MM.1S (cell line): ENCODE results near the gene CFAP107.

Source experiments
- DNase-seq: peaks from one replicate; pipeline ENCODE4 v3.0.0-alpha.2; 2015
- H2AFZ ChIP-seq: fragments of 300-600 bp; sonication (generic); 2 replicates; pipeline ENCODE4 v1.6.0; 2016; ENCODE audit warnings: antibody characterized with exemption, low read length
- H3F3A ChIP-seq: fragments of 300-600 bp; sonication (generic); 2 replicates; pipeline ENCODE4 v1.6.1; 2016; ENCODE audit warnings: mild to moderate bottlenecking, antibody characterized with exemption, low read length, moderate library complexity, mixed read lengths; ENCODE audit not compliant: insufficient read depth
- H3K27ac ChIP-seq: fragments of 300-600 bp; sonication (generic); 2 replicates; pipeline ENCODE4 v1.5.1; 2016; ENCODE audit warnings: mild to moderate bottlenecking, low read length
- H3K27me3 ChIP-seq: fragments of 300-600 bp; sonication (generic); replicated peaks from 2 replicates; pipeline ENCODE4 v1.6.0; 2016; ENCODE audit warnings: low read length; ENCODE audit not compliant: insufficient read depth
- H3K36me3 ChIP-seq: fragments of 300-600 bp; sonication (generic); replicated peaks from 2 replicates; pipeline ENCODE4 v1.6.1; 2016; ENCODE audit warnings: mild to moderate bottlenecking, low read length, mixed read lengths; ENCODE audit not compliant: insufficient read depth
- H3K4me1 ChIP-seq: fragments of 300-600 bp; sonication (generic); 2 replicates; pipeline ENCODE4 v1.6.1; 2016; ENCODE audit warnings: low read length, mixed read lengths
- H3K4me2 ChIP-seq: fragments of 300-600 bp; sonication (generic); 2 replicates; pipeline ENCODE4 v1.6.0; 2016; ENCODE audit warnings: low read depth, low read length
- H3K4me3 ChIP-seq: fragments of 300-600 bp; sonication (generic); 2 replicates; pipeline ENCODE4 v1.5.1; 2016; ENCODE audit warnings: low read length, mixed read lengths
- H3K79me2 ChIP-seq: fragments of 300-600 bp; sonication (generic); 2 replicates; pipeline ENCODE4 v1.6.1; 2016; ENCODE audit warnings: mixed run types, low read length, mixed read lengths
- H3K9ac ChIP-seq: fragments of 300-600 bp; sonication (generic); 2 replicates; pipeline ENCODE4 v1.6.1; 2016; ENCODE audit warnings: low read length, mixed read lengths
- H3K9me2 ChIP-seq: fragments of 300-600 bp; sonication (generic); replicated peaks from 2 replicates; pipeline ENCODE4 v1.6.1; 2016; ENCODE audit warnings: mild to moderate bottlenecking, low read length, mixed read lengths; ENCODE audit not compliant: insufficient read depth
- H3K9me3 ChIP-seq: fragments of 300-600 bp; sonication (generic); replicated peaks from 2 replicates; pipeline ENCODE4 v1.6.1; 2016; ENCODE audit warnings: mild to moderate bottlenecking, low read length, mixed read lengths; ENCODE audit not compliant: insufficient read depth
- H4K20me1 ChIP-seq: fragments of 300-600 bp; sonication (generic); 2 replicates; pipeline ENCODE4 v1.6.1; 2016; ENCODE audit warnings: mild to moderate bottlenecking, low read length, moderate library complexity, mixed read lengths; ENCODE audit not compliant: insufficient read depth
- CTCF ChIP-seq: fragments of 300-600 bp; sonication (generic); IDR thresholded peaks from 2 replicates; pipeline ENCODE4 v1.5.1; 2016; ENCODE audit warnings: antibody characterized with exemption, low read length, mixed read lengths
- EZH2 ChIP-seq: fragments of 300-600 bp; sonication (generic); optimal IDR thresholded peaks from 2 replicates; pipeline ENCODE3; 2017; ENCODE audit warnings: low read depth, mild to moderate bottlenecking, antibody characterized with exemption, low read length, mixed read lengths
- EZH2phosphoT487 ChIP-seq: fragments of 300-600 bp; sonication (generic); IDR thresholded peaks from 2 replicates; pipeline ENCODE4 v1.6.1; 2018; ENCODE audit warnings: antibody characterized with exemption, low read length

Gene CFAP107

GRCh38 chr1:12745992-12746323, at the start of gene CFAP107:
TSS of gene CFAP107 (plus strand) at chr1:12746200. CDS start at chr1:12746431, 231 bp downstream.
- Histone ChIP-seq H3K9ac (no peak within 1 kb of the TSS), H3K27me3 (peaks cover 71% of the 10 kb centered on the region)

GRCh38 chr1:12696658-12697057, 49.3 kb upstream of the CFAP107 start:
- H3K9ac ChIP-seq: no peak overlapping the region
- no peaks in the 10 kb centered on the region for H3F3A ChIP-seq
- DNase-seq: no peak
- no peak overlapping the region for H3K27ac ChIP-seq
- no peaks in the 10 kb centered on the region for H3K9me2 ChIP-seq
- no peaks in the 10 kb centered on the region for H3K9me3 ChIP-seq
- no peaks in the 10 kb centered on the region for H4K20me1 ChIP-seq
- H2AFZ ChIP-seq: no peak overlapping the region
- H3K4me3 ChIP-seq: no peak overlapping the region
- no peaks in the 10 kb centered on the region for H3K79me2 ChIP-seq
- no peak overlapping the region for H3K4me2 ChIP-seq
- no peaks in the 10 kb centered on the region for H3K36me3 ChIP-seq
- no peaks in the 10 kb centered on the region for H3K4me1 ChIP-seq
- no peak for TF ChIP-seq EZH2
- no peak for TF ChIP-seq EZH2phosphoT487
- no peak for TF ChIP-seq CTCF
- peaks cover 6% of the 10 kb centered on the region; the same call in 1 of the 2 replicates for H3K27me3 ChIP-seq

More at GRCh38 chr1:12745992-12746323, at the start of gene CFAP107:
- peaks cover 5% of the 10 kb centered on the region; the same call in 1 of the 2 replicates for H3F3A ChIP-seq
- H3K27ac ChIP-seq: no peak within 1 kb of the TSS
- H2AFZ ChIP-seq: no peak within 1 kb of the TSS
- no peaks in the 10 kb centered on the region for H3K9me3 ChIP-seq
- DNase-seq: peak; percentile 87
- H4K20me1 ChIP-seq: no peaks in the 10 kb centered on the region
- H3K4me3 ChIP-seq: no peak within 1 kb of the TSS
- no peaks in the 10 kb centered on the region for H3K36me3 ChIP-seq
- H3K79me2 ChIP-seq: no peaks in the 10 kb centered on the region
- H3K4me1 ChIP-seq: peaks cover 8% of the 10 kb centered on the region
- TF ChIP-seq CTCF: no peak
- TF ChIP-seq EZH2: no peak
- no peak for TF ChIP-seq EZH2phosphoT487
- no peaks in the 10 kb centered on the region for H3K9me2 ChIP-seq
- no peak within 1 kb of the TSS for H3K4me2 ChIP-seq

- Histone ChIP-seq H3K4me3 (no peak overlapping the region), H3F3A (no peaks in the 10 kb centered on the region), H3K9me3 (no peaks in the 10 kb centered on the region), H3K9me2 (no peaks in the 10 kb centered on the region), H4K20me1 (no peaks in the 10 kb centered on the region), H3K27me3 (peaks cover 6% of the 10 kb centered on the region; the same call in 1 of the 2 replicates), H3K36me3 (no peaks in the 10 kb centered on the region), H3K79me2 (no peaks in the 10 kb centered on the region), H3K9ac (no peak overlapping the region), H3K4me2 (no peak overlapping the region), H3K4me1 (no peaks in the 10 kb centered on the region), H2AFZ (no peak overlapping the region), H3K27ac (no peak overlapping the region)
- DNase-seq: no peak
- no peak for TF ChIP-seq EZH2
- TF ChIP-seq CTCF: no peak
- no peak for TF ChIP-seq EZH2phosphoT487
These were observed 48.6 kb upstream of the CFAP107 start for GRCh38 chr1:12697397-12697796.
